ENCODE data around the gene ENO2. TPM values are rescaled to one million over a fixed set of nuclear protein-coding genes. Genes with fewer than 3 reads are reported as not detected.
"Not testable (repeated sequence)": the region's sequence is repeated elsewhere in the genome, so short reads cannot be mapped to it uniquely, and the experiment has no call there.

The ENO2 gene
- total RNA-seq, 1 donor from 2014 or later = 206 TPM

DNA sequence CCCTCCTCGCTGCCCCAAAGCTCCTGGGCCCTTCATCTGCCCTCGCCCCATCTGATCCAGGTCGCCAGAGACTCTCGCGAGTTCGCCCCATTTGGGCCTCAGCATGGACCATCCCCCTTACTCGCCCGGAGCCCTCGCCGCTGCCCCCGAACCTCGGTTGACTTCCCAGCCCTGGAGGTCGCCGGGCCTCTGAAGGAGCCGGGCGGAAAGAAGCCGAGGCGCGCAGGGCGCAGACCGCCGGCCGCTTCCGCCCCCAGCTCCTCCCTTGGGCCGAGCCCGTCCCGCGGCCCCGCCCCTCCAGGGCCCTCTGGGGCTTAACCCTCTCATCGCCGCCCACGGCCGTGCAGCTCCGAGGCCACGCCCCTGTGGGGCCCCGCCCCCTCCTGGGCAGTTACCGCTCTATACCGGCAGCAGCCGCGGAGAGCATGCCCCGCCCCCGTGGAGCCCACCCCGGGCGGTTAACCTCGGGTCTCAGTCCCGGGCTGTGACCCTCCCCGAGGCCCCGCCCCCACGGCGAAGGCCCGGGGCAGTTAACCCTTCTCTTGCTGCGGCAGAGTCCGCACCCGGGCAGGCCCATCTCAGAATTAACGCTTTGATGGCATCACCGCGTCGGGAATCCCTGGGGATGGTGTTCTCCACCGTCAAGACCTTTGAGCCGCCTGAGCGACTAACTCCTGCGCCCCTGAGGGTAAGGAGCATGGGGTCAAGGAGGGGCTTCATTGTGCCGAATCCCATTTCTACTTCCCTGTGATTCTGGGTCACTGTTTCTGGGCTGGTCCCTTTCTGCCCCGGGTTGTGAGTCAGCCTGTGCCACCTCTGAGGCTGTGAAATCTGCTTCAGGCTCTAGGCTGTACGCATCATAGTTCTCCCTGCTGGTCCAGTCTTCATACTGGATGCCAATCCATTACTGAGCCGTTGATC, 41.0 kb upstream of the ENO2 start, which contains the start of gene SPSB2:
SPSB2 (minus strand) TSS at position 210 of the 921 bp plus-strand sequence. CDS start 402 bp downstream, outside the sequence.
- H3K27me3 Mint-ChIP-seq = no peaks in the 10 kb centered on the region
- no peaks in the 10 kb centered on the region for H3K9me3 Mint-ChIP-seq
- intact Hi-C loops (cut with micrococcal nuclease) = loop anchor here (1.0 to 5.0 kb wide), 11 partner anchors 18 to 339 kb away; partner anchors contain the start of genes C1RL, CHD4, ENO2 and GAPDH

GRCh38 chr12:6874015-6874368, 40.4 kb upstream of the ENO2 start:
- Mint-ChIP-seq H3K27ac (peak overlapping the region; percentile 88), H3K4me3 (peak overlapping the region; percentile 89), H3K4me1 (peaks cover 44% of the 10 kb centered on the region), H3K36me3 (ENCODE audit: low read depth) (peaks cover 54% of the 10 kb centered on the region)
- intact Hi-C loops (cut with micrococcal nuclease) = loop anchor here (5.0 kb wide), 3 partner anchors 63 to 267 kb away; partner anchors contain the start of genes CHD4 and LPCAT3
- H3K9me3 Mint-ChIP-seq, DNase-seq, H3K27me3 Mint-ChIP-seq: not testable (repeated sequence)

More for the DNA sequence above, 41.0 kb upstream of the ENO2 start, which contains the start of gene SPSB2:
- peak; percentile 100 for DNase-seq
- Mint-ChIP-seq H3K27ac (peak within 1 kb of the TSS; percentile 88), H3K4me1 (peaks cover 50% of the 10 kb centered on the region), H3K4me3 (peak within 1 kb of the TSS; percentile 89), H3K36me3 (ENCODE audit: low read depth) (peaks cover 59% of the 10 kb centered on the region)

DNA sequence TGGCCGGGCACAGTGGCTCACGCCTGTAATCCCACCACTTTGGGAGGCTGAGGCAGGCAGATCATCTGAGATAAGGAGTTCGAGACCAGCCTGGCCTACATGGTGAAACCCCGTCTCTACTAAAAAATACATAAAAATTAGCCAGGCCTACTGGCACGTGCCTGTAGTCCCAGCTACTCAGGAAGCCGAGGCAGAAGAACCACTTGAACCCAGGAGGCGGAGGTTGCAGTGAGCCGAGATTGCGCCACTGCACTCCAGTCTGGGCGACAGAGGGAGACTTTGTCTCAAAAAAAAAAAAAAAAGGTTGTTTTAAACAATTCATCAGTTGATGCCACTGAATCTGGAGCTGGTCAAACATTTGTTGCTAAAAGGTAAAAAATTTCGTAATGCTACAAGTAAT, 34.6 kb upstream of the ENO2 start:
- H3K9me3 Mint-ChIP-seq; DNase-seq; intact Hi-C loops (cut with micrococcal nuclease); H3K27ac Mint-ChIP-seq; H3K27me3 Mint-ChIP-seq; H3K4me1 Mint-ChIP-seq; H3K4me3 Mint-ChIP-seq: not testable (repeated sequence)
- H3K36me3 Mint-ChIP-seq (ENCODE audit: low read depth) = peaks cover 29% of the 10 kb centered on the region

- no peak for DNase-seq
- no peak overlapping the region for H3K27ac Mint-ChIP-seq
- H3K27me3 Mint-ChIP-seq = no peaks in the 10 kb centered on the region
- H3K4me3 Mint-ChIP-seq = no peak overlapping the region
- peaks cover 21% of the 10 kb centered on the region for H3K36me3 Mint-ChIP-seq (ENCODE audit: low read depth)
- no peaks in the 10 kb centered on the region for H3K9me3 Mint-ChIP-seq
- intact Hi-C loops (cut with micrococcal nuclease) = no loop called here
- H3K4me1 Mint-ChIP-seq = peaks cover under 1% of the 10 kb centered on the region
Observed at GRCh38 chr12:6883252-6883651, 31.1 kb upstream of the ENO2 start.

DNA sequence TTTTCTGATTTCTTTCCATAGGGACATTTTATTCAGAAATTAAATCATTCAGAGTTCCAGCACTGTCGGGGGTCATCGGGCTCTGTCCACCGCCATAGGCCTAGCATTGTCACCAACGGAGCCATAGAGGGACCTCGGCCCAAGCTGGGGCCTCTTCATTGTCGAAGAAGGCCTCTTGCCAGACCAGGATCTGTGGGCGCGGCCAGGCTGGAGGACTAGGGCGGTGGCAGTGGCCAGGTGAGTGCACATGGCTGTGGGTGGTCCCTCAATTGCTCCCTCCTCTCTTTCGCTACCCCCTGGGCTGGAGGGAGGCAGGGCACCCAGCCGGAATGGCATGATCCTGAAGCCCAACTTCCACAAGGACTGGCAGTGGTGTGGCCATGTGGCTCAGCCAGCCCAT, 30.7 kb upstream of the ENO2 start:
- no peak overlapping the region for H3K27ac Mint-ChIP-seq
- H3K9me3 Mint-ChIP-seq = no peaks in the 10 kb centered on the region
- H3K4me1 Mint-ChIP-seq = peaks cover 3% of the 10 kb centered on the region
- no peak overlapping the region for H3K4me3 Mint-ChIP-seq
- intact Hi-C loops (cut with micrococcal nuclease) = no loop called here
- DNase-seq = no peak
- H3K36me3 Mint-ChIP-seq (ENCODE audit: low read depth) = peaks cover 24% of the 10 kb centered on the region
- no peaks in the 10 kb centered on the region for H3K27me3 Mint-ChIP-seq

GRCh38 chr12:6884539-6884938, 29.8 kb upstream of the ENO2 start:
- peaks cover 3% of the 10 kb centered on the region for H3K4me1 Mint-ChIP-seq
- no peaks in the 10 kb centered on the region for H3K27me3 Mint-ChIP-seq
- intact Hi-C loops (cut with micrococcal nuclease) = no loop called here

DNA sequence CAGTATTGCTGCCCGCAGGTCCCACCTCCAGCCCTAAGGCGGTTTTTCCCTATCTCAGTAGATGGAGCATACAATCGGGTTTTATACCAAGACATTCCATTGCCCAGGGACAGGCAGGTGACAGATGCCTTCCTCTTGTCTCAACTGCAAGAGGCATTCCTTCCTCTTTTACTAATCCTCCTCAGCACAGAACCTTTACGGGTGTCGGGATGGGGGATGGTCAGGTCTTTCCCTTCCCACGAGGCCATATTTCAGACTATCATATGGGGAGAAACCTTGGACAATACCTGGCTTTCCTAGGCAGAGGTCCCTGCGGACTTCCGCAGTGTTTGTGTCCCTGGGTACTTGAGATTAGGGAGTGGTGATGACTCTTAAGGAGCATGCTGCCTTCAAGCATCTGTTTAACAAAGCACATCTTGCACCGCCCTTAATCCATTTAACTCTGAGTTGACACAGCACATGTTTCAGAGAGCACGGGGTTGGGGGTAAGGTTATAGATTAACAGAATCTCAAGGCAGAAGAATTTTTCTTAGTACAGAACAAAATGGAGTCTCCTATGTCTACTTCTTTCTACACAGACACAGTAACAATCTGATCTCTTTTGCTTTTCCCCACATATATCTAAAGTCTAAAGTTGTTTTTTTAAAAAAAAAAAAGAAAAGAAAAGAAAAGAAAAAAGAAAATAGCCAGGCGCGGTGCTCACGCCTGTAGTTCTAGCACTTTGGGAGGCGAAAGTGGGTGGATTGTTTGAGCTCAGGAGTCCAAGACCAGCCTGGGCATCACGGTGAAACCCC, 28.0 kb upstream of the ENO2 start:
- DNase-seq; H3K9me3 Mint-ChIP-seq; H3K27me3 Mint-ChIP-seq; intact Hi-C loops (cut with micrococcal nuclease); H3K4me3 Mint-ChIP-seq; H3K27ac Mint-ChIP-seq: not testable (repeated sequence)
- H3K36me3 Mint-ChIP-seq (ENCODE audit: low read depth) = peaks cover 27% of the 10 kb centered on the region
- H3K4me1 Mint-ChIP-seq = peaks cover 11% of the 10 kb centered on the region

More at GRCh38 chr12:6884539-6884938, 29.8 kb upstream of the ENO2 start:
- Mint-ChIP-seq H3K4me3 (no peak overlapping the region), H3K36me3 (ENCODE audit: low read depth) (peaks cover 22% of the 10 kb centered on the region), H3K27ac (no peak overlapping the region), H3K9me3 (no peaks in the 10 kb centered on the region)
- DNase-seq = no peak

- Mint-ChIP-seq H3K27me3 (no peaks in the 10 kb centered on the region), H3K4me3 (no peak overlapping the region), H3K27ac (no peak overlapping the region), H3K36me3 (ENCODE audit: low read depth) (peaks cover 23% of the 10 kb centered on the region), H3K9me3 (no peaks in the 10 kb centered on the region), H3K4me1 (peaks cover 19% of the 10 kb centered on the region)
- intact Hi-C loops (cut with micrococcal nuclease) = no loop called here
- no peak for DNase-seq
Observed at GRCh38 chr12:6887460-6887859, 26.9 kb upstream of the ENO2 start.

GRCh38 chr12:6888360-6888759, 26.0 kb upstream of the ENO2 start:
- Mint-ChIP-seq H3K4me3 (no peak overlapping the region), H3K36me3 (ENCODE audit: low read depth) (peaks cover 20% of the 10 kb centered on the region), H3K27ac (peak overlapping the region; percentile 36), H3K27me3 (no peaks in the 10 kb centered on the region), H3K4me1 (peaks cover 21% of the 10 kb centered on the region), H3K9me3 (no peaks in the 10 kb centered on the region)
- DNase-seq = no peak
- intact Hi-C loops (cut with micrococcal nuclease) = no loop called here

DNA sequence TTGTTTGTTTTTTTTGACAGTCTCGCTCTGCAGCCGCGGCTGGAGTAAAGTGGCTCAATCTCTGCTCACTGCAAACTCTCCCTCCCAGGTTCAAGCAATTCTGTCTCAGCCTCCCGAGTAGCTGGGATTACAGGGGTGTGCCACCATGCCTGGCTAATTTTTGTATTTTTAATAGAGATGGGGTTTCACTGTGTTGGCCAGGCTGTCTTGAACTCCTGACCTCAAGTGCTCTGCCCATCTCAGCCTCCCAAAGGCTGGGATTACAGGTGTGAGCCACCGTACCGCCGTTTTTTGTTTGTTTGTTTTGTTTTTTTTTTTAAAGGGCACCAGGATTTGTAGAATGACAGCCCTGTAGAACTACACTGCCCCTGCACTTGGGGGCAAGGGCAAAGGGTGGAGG, 25.6 kb upstream of the ENO2 start:
- H3K9me3 Mint-ChIP-seq; intact Hi-C loops (cut with micrococcal nuclease); H3K27ac Mint-ChIP-seq; H3K27me3 Mint-ChIP-seq; H3K4me3 Mint-ChIP-seq; DNase-seq: not testable (repeated sequence)
- peaks cover 20% of the 10 kb centered on the region for H3K36me3 Mint-ChIP-seq (ENCODE audit: low read depth)
- H3K4me1 Mint-ChIP-seq = peaks cover 21% of the 10 kb centered on the region

DNA sequence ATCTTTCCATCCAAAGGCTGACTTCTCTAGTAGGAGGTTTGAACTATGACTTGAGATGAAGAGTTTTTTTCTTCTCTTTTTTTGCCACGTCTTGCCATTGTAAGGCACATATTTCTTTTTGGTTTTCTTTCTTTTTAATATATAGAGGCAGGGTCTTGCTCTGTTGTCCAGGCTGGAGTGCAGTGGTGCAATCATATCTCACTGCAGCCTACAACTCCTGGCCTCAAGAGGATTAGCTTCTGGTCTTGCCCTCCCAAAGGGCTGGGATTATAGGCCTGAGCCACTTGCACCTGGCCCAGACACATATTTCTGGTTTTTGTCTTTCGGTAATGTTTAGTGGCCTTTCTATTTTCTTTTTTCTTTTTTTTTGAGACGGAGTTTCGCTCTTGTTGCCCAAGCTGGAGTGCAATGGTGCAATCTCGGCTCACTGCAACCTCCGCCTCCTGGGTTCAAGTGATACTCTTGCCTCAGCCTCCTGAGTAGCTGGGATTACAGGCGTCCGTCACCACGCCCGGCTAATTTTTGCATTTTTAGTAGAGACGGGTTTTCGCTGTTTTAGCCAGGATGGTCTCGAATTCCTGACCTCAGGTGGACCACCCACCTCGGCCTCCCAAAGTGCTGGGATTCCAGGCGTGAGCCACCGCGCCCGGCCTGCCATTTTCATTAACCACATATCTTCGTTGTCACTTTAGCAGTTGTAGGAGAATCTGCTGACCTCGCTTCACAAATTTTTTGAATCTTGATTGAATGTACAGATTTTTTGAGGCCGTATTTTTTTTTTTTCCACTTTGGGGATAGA, 24.4 kb upstream of the ENO2 start:
- Mint-ChIP-seq H3K4me3 (peak overlapping the region; percentile 83), H3K27ac (peak overlapping the region; percentile 97), H3K4me1 (peaks cover 21% of the 10 kb centered on the region), H3K36me3 (ENCODE audit: low read depth) (peaks cover 12% of the 10 kb centered on the region)
- H3K9me3 Mint-ChIP-seq, DNase-seq, H3K27me3 Mint-ChIP-seq: not testable (repeated sequence)
- intact Hi-C loops (cut with micrococcal nuclease) = loop anchor here (2.0 kb wide), 2 partner anchors 55 to 81 kb away; partner anchors contain the start of genes C12orf57, EMG1 and PHB2

GRCh38 chr12:6890789-6891645, 23.4 kb upstream of the ENO2 start:
- Mint-ChIP-seq H3K9me3 (no peaks in the 10 kb centered on the region), H3K27ac (peak overlapping the region; percentile 97), H3K27me3 (no peaks in the 10 kb centered on the region), H3K36me3 (ENCODE audit: low read depth) (peaks cover 10% of the 10 kb centered on the region), H3K4me3 (peak overlapping the region; percentile 83), H3K4me1 (peaks cover 21% of the 10 kb centered on the region)
- peak; percentile 100 for DNase-seq
- intact Hi-C loops (cut with micrococcal nuclease) = loop anchor here (1.0 to 2.0 kb wide), 6 partner anchors 13 to 80 kb away; partner anchors contain the start of genes C12orf57, EMG1, ENO2 and LRRC23

Data from activated CD4-positive, alpha-beta T cell treated with anti-CD3 and anti-CD28 coated beads, Interleukin-2, amount 10 ng/mL, durations not matched to agents 24 days and 14 days (primary cell).